HG03378 (cell line): ENCODE data around the gene CCDC27.
"Not testable (repeated sequence)": the region's sequence is repeated elsewhere in the genome, so short reads cannot be mapped to it uniquely, and the experiment has no call there.

Experiments
- ATAC-seq: cut with Tn5 transposase; IDR thresholded peaks from one replicate; pipeline ENCODE4 v1.9.1; 2021; ENCODE audit warnings: mild to moderate bottlenecking, moderate library complexity; ENCODE audit not compliant: unreplicated experiment

Gene CCDC27

DNA sequence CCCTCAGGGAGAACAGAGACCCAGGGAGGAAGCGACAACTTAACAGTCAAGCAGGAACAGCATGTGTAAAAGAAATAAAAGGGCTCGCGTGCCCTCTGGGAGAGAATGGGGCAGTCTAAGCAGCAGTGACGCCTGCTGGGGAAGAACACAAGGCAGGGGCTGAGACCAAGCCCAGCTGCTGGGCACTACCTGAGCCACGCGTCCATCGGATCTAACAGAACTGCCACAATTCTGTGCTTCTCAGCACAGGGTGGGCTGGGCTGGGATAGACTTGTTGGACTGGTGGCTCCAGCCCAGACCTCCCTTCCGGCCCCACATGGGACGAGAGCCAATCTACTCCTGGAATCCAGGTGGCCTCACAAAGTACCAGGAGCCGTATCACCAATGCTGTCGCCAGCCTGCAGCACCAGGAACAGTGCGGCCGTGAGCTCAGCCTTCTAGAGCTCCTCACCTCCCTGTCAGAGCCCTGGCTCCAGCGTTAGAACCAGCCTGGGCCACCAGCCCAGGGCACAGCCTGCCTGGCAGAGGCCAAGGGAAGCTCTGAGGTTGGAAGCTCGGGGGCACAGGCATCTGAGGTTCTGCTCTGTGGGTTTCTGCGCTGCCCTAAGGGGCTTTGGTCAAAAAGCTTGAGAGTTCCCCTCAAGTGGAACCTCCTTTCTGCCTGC, 36.6 kb downstream of the CCDC27 start:
- no peak for ATAC-seq

DNA sequence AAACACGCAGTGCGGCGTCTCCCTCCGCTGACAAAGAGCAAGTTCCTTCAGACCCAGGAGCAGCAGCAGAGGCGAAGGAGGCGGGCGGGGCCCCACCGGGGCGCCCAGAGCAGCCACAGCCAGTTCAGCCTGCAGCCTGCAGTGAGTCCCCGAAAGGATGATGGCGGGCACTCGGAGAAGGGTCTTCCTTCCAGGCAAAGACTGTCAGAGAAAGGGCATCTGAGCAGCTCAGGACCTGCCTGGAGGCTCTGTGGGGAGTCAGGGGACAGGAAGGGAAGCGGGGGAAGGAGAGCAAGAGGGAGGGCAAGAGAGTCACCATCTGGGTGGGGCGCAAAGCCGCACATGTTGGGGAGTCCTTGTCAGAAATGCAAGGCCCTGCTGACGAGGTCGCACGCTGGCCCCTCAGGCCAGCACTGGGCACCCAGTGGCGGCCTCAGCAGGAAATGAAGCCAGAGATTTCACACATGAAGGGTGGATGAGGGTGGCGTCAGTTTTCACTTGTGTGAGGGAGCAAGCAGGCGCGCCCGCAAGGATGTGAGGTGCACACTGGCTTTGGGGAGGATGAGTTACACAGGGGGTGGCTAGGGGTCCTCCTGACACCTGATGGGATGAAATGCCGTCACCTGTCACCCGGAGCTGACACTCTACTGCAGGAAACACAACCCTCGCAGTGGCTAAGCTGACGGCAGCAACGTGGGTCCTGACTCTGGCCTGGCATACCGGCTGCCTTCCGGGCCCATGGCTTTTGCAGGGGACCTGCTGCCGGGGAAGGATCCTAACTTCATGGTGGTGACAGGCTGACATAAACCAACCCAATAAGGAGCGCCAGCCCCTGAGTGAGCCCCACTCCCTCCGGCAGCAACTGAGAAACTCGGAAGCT, 37.4 kb downstream of the CCDC27 start:
- ATAC-seq = no peak

DNA sequence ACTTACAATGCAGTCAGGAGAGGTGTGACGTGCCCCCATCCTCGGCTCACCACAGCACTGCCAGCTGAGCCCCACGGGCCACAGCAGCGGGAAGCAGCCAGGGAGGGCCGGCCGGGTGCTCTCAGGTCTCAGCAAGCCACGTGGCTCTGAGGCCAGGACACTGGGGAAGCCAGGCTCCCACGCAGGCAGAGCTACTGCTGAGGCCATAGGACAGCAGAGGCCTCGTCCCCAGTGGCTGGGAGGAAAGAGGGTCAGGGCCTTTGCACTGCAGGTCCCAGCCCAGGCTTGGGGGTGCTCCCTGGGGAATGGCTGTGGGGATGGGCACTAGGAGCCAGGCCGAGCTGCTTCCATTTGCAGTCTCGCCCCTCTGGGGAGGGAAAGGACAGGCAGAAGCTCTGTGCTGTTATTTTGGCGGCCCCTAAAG, 38.3 kb downstream of the CCDC27 start:
- no peak for ATAC-seq

DNA sequence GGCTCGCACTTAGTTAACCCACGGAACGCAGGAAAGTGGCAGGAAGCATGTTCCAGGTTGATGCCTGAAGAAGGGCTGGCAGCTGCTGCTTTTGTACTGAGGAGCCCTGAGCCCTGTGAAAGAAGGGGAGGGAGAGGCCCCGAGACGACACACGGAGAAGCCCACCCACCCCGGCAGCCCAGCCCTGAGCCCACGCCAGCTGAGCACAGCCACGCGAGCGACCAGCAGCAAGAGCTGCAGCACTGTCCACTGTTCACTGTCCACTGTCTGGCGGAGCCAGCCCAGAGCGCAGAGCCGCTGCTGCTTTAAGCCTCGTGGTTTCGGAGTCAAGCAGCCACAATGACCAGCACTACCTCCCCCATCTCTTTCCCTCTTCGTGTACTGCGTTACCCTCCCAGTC, 38.7 kb downstream of the CCDC27 start:
- no peak for ATAC-seq

DNA sequence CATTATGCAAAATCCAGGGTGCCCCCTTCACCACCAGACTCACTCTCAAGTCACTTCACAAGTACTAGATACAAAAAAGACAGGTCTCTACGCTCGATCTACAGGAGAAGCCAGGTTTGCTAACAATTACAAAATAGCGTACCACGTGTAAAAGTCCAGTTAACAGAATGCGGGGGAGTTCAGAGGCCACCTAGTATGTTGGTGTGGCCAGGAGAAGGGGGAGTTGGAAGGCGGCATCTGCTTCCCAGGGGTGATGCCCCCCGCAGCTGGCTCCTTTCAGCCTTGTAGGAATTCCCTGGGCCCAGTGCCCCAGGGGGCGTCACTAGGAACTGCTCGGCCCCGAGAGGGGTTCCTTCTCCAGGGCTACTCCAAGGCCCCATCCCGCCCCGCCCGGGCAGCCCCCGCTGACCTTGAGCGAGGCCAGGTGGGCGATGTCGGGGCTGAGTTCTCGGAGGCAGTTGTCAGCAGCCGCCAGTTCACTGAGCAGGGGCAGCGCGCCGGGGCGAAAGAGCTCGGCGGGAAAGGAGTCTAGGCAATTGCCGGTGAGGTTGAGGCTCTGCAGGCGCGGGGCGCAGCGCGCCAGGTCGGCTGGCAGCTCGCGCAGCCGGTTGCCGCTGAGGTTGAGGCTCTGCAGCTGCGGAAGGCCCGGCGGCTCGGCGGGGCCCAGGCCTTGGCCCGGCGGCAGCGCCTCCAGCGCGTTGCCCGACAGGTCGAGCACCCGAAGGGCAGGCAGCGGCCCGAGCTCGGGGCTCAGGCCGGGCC, 43.4 kb downstream of the CCDC27 start:
- peak; percentile 16 for ATAC-seq

DNA sequence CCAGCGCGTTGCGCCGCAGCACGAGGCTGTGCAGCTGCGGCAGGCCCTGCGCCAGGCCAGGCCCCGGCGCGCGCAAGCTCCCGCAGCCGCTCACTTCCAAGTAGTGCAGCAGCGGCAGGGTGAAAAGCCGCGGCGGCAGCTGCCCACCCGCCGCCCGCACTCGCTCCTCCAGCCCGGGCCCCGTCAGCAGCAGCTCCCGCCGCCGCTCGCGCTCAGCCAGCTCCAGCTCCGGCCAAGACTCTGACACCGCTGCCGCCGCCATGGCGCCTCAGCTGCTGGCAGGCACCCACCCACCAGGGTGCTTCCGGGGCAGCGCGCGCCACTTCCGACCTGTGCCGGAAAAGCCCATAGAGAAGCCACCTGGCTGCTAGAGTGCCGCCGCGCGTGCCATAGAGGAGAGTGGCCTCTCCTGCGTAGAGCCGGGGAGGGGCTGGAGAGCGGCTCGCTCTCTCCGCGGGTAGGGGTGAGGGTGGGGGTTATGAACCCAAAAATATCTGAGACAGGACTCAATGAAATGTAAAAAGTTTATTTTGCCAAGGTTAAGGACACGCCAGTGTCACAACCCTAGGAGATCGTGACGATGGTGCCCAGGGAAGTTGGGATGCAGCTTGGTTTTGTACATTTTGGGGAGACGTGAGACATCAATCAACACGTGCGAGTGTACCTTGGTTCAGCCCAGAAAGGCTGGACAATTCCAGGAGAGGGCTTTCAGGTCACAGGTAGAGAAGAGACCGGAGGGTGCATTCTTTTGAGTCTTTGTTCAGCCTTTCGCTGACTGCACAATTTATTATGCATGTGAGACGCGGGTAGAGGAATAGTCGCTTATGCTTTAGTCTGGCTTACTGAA, 44.2 kb downstream of the CCDC27 start, which contains the start of gene LRRC47:
Gene LRRC47, minus strand, starts transcription at position 284 of the 847 bp plus-strand sequence. Its CDS starts 22 bp downstream, at position 262.
- ATAC-seq = peak; percentile 83

DNA sequence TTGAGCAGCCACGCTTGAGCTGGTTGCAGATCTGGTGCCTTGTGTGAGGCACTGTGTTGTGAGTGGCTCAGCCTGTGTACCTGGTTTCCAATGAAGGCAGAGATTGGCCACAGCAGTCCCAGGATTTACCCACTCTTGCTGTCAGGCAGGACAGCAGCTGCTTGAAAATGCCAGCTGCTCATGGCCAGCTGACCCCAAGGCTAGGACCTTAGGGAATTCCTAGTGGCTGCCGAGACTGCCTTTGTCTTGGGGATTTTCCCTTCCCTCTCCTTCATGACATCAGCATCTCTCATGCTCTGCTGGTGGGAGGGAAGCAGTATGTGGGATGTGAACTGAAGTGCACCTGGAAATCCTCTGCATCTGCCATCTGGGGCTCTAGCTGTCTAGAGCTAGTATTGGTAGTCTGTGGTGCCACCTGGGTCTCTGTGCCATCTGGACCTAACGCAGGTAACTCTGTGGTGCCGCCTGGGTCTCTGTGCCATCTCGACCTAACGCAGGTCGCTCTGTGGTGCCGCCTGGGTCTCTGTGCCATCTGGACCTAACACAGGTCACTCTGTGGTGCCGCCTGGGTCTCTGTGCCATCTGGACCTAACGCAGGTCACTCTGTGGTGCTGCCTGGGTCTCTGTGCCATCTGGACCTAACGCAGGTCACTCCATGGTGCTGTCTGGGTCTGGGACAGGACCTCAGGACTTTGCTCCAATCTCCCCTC, 47.9 kb downstream of the CCDC27 start:
- ATAC-seq = no peak

DNA sequence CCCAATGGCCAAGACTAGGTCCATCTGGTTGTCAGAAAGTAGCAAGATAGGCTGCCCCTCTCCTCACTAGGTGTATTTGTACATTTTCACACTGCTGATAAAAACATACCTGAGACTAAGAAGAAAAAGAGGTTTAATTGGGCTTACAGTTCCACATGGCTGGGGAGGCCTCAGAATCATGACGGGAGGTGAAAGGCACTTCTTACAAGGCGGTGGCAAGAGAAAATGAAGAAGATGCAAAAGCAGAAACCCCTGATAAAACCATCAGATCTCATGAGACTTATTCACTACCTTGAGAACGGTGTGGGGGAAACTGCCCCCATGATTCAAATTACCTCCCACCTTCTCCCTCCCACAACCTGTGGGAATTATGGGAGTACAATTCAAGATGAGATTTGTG, 48.5 kb downstream of the CCDC27 start:
- not testable (repeated sequence) for ATAC-seq

DNA sequence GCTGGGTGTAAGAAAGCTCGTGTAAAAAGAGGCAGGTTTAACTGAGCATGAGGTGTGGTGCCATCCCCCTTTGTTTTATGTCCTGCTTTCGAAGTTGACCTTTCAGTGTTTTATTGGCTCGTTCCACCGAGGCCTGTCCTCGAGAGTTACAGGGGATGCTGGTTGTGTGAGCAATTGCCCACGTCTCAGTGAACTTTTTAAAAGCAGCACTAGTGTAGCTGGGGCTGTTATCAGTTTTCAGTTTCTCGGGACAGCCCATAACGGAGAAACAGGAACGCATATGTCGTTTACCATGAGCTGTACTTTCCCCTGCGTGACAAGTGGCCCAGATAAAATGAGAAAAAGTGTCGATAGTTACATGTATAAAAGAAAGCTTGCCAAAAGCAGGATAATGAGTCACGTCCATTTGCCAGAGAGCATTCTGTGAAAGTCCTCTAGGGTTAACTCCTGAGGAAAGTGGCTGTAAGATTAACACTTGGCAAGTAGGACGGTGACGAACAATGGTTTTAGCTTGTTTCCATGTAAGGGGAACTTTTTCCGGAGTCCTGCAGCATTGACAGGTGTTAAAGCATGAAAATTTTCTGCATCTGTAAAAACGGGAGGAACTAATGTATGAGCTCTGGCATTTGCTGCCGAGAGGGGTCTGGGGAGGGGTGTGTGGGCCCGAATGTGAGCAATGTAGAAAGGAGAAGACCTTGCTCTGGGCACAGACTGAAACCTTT, 51.8 kb downstream of the CCDC27 start:
- no peak for ATAC-seq

DNA sequence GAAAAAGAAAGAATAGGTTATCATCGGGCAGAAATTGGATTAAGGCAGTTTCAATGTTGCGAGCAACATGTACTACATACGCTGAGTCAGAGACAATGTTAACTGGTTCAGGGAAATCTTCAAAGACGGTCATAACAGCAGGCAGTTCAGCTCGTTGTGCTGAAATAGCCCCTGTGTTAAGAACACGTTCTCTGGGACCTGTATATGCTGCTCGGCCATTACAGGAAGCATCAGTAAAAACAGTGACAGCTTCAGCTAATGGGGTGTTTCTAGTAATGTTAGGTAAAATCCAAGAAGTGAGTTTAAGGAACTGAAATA, 52.3 kb downstream of the CCDC27 start:
- ATAC-seq = not testable (repeated sequence)

DNA sequence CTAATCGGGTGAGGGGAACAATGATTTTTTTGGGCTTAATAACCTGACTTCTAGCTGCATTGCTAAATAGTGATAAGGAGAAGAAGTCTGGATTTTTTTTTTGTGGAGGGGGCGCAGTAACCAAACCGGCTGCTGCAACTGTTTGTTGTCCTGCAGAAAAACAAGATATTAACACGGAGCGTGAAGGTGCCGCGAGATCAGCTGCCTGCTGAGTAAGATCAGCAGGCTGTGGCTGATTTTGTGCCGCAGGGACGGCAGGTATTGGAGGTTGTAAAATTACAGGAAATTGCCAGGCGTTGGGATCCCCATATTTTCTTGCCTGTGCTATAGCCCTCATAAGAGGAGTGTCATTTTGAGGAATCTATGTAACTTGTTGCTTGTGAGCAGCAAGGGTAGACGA, 52.8 kb downstream of the CCDC27 start:
- no peak for ATAC-seq

DNA sequence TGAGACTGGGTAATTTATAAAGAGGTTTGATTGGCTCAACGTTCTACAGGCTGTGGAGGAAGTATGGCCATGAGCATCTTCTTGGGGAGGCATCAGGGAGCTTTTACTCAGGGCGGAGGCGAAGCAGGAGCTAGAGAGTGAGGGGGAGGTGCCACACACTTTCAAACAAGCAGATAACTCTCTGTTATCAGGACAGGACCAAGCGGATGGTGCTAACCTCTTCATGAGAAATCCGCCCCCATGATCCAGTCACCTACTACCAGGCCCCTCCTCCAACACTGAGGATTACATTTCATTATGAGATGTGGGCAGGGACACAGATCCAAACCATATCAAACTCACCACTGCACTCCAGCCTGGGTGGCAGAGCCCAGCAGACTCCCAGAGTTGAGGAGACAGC, 55.5 kb downstream of the CCDC27 start:
- ATAC-seq = no peak

DNA sequence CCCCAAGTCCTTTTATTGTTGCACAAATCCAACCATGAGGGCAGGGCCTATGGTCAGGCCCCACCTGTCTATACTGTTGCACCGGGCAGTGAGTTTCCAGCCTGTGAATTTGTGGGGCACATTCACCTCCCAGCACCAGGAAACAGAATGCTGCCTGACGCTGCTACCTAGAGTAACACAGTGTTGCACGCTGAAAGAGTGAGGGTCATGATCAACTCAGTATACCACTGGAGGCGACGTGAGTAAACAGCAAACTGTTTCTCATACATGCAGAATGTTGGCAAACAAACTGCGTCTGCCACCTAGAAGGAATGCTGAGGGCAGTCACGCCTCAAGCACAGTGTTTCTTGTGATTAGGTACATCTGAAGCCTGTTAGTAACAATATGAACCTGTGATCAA, 57.4 kb downstream of the CCDC27 start:
- no peak for ATAC-seq

DNA sequence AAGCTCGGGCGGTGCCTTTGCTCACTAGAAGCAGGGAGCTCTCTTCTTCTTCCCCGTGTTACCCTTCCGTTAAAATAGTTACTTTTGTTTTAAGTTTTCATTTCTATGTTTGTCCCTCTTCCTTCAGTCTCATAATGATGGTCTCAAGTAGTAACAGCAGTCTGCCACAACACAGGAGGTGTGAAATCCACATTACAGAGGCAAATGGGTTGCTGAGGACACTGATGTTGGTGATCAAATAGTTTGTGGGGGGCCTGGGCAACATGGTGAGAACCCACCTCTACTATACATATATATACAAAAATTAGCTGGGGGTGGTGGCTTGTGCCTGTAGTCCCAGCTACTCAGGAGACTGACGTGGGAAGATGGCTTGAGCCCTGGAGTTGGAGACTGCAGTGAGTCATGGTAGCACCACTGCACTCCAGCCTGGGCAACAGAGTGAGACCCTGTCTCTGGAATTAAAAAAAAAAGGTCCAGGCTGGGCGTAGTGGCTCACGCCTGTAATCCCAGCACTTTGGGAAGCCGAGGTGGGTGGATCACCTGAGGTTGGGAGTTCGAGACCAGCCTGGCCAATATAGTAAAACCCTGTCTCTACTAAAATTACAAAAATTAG, 58.0 kb downstream of the CCDC27 start:
- not testable (repeated sequence) for ATAC-seq

DNA sequence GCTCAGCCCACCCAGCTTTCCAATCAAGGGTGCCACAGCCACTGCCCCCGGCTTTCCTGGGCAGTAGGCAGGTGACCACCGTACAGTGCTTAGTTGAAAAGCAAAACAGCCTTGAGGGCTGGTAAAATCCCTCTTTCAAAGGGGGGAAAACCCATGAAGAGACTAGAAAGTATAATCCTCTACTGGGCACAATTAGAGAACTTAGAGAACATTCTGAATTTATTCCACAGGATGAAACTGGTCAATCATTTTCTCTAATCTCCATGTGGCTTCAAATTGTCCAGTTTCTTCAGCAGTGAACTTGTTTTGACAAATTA, 59.3 kb downstream of the CCDC27 start:
- ATAC-seq = no peak

DNA sequence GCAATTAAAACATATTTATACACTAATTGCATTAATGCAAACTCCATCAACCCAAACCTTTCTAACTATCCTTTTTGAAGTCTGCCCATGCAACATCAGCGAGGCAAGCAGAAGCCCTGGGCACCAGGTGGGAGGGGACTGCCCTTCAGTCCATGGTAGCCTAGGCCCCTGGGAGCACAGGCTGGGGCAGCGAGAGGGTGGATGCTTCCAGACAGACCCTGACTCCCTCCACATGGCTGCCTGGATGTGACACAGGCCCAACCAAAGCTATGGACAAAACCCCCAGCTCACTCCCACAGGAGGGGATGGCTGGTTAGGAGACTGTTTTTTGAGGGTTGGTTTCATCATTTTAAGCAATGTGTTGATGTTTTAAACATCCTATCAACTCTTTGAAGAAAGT, 61.8 kb downstream of the CCDC27 start:
- no peak for ATAC-seq

DNA sequence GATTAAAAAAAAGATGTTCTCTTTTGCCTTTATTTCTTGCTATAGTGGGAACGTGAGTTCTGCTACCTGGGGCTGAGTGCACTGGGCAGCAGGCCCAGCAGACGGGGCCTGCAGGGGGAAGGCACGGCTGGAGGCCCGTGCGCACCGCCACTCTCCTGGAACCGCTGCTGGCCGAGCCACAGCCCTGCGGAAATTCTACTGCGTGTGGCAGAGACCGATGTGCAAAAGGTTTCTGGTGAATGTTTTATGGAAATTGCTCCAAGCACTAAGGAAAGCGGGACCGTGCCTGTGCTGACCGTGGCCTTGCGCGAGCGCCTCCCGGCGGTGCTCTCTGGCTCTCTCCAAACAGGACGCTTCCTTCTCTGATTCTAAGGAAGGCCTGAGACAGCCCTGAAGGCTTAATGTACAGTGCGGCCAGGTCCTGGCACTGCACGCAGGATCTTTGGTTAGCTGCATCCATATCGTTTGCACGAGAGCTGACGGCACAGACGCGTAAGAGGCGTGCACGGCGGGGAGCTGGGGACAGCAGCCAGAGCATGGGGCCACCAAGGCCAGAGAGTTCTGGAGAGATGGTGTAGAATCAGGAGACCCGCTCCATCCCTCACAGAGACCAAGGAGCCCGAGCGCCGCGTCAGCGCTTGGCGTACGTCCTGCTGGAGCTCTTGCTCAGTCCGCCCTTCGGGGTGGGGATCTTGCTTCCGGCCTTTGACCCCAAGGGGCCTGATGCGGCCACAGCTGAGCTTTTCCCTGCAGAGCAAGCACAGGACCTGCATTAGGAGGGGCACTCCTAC, 62.7 kb downstream of the CCDC27 start:
- no peak for ATAC-seq
